ENCODE measurements around the gene SNX33. TPM values are rescaled to one million over a fixed set of nuclear protein-coding genes. Genes with fewer than 3 reads are reported as not detected.
"Not testable (repeated sequence)": the region's sequence is repeated elsewhere in the genome, so short reads cannot be mapped to it uniquely, and the experiment has no call there.

Gene SNX33
- total RNA-seq, 1 donor from 2014 or later = 28.9 TPM

- intact Hi-C loops (cut with DNase I) = no loop called here
- TF ChIP-seq CTCF (IDR thresholded peaks at IDR 0.05) = no peak
- Histone ChIP-seq H3K27me3 (ENCODE audit: low read depth) (no peaks in the 10 kb centered on the region), H3K27ac (no peak overlapping the region), H3K9me3 (no peaks in the 10 kb centered on the region), H3K4me3 (no peak overlapping the region), H3K36me3 (no peaks in the 10 kb centered on the region), H3K4me1 (peaks cover 19% of the 10 kb centered on the region)
- ATAC-seq (no peak), DNase-seq (no peak)
Observed at GRCh38 chr15:75704263-75704615, 56.5 kb downstream of the SNX33 start.

GRCh38 chr15:75704618-75705017 is 56.9 kb downstream of the SNX33 start:
- ATAC-seq = no peak
- H3K36me3 ChIP-seq = no peaks in the 10 kb centered on the region
- no peaks in the 10 kb centered on the region for H3K27me3 ChIP-seq (ENCODE audit: low read depth)
- no peak overlapping the region for H3K27ac ChIP-seq
- DNase-seq = no peak
- H3K4me3 ChIP-seq = no peak overlapping the region
- TF ChIP-seq CTCF (IDR thresholded peaks at IDR 0.05) = no peak
- peaks cover 18% of the 10 kb centered on the region for H3K4me1 ChIP-seq
- no peaks in the 10 kb centered on the region for H3K9me3 ChIP-seq
- intact Hi-C loops (cut with DNase I) = no loop called here

GRCh38 chr15:75705375-75705774 is 57.7 kb downstream of the SNX33 start:
- DNase-seq; intact Hi-C loops (cut with DNase I); ATAC-seq; H3K9me3 ChIP-seq; H3K4me3 ChIP-seq; H3K27me3 ChIP-seq (ENCODE audit: low read depth); H3K27ac ChIP-seq; H3K36me3 ChIP-seq: not testable (repeated sequence)
- peaks cover 12% of the 10 kb centered on the region for H3K4me1 ChIP-seq

GRCh38 chr15:75705854-75706681 is 58.4 kb downstream of the SNX33 start:
- Histone ChIP-seq H3K4me1 (peaks cover 6% of the 10 kb centered on the region), H3K9me3 (no peaks in the 10 kb centered on the region), H3K36me3 (no peaks in the 10 kb centered on the region), H3K4me3 (no peak overlapping the region), H3K27ac (no peak overlapping the region), H3K27me3 (ENCODE audit: low read depth) (no peaks in the 10 kb centered on the region)
- ATAC-seq = no peak
- no peak for TF ChIP-seq CTCF (IDR thresholded peaks at IDR 0.05)
- no peak for DNase-seq
- intact Hi-C loops (cut with DNase I) = no loop called here

- no peaks in the 10 kb centered on the region for H3K9me3 ChIP-seq
- H3K27ac ChIP-seq = no peak overlapping the region
- peaks cover 6% of the 10 kb centered on the region for H3K4me1 ChIP-seq
- H3K36me3 ChIP-seq = no peaks in the 10 kb centered on the region
- intact Hi-C loops (cut with DNase I) = no loop called here
- DNase-seq (no peak), ATAC-seq (no peak)
- H3K27me3 ChIP-seq (ENCODE audit: low read depth) = no peaks in the 10 kb centered on the region
- TF ChIP-seq CTCF (IDR thresholded peaks at IDR 0.05) = no peak
- H3K4me3 ChIP-seq = no peak overlapping the region
Observed at GRCh38 chr15:75706682-75706954, 58.9 kb downstream of the SNX33 start.

GRCh38 chr15:75709458-75709857 is 61.7 kb downstream of the SNX33 start:
- peaks cover 16% of the 10 kb centered on the region for H3K27me3 ChIP-seq (ENCODE audit: low read depth)
- H3K27ac ChIP-seq; H3K36me3 ChIP-seq; H3K9me3 ChIP-seq; ATAC-seq; DNase-seq; intact Hi-C loops (cut with DNase I): not testable (repeated sequence)
- peaks cover 19% of the 10 kb centered on the region for H3K4me1 ChIP-seq
- peak overlapping the region; percentile 11 for H3K4me3 ChIP-seq

- Histone ChIP-seq H3K27me3 (ENCODE audit: low read depth) (peaks cover 16% of the 10 kb centered on the region), H3K4me1 (peaks cover 19% of the 10 kb centered on the region)
- ATAC-seq; DNase-seq; intact Hi-C loops (cut with DNase I); H3K36me3 ChIP-seq; H3K4me3 ChIP-seq; H3K9me3 ChIP-seq; H3K27ac ChIP-seq: not testable (repeated sequence)
Observed at GRCh38 chr15:75710874-75711273, 63.2 kb downstream of the SNX33 start.

GRCh38 chr15:75711495-75711894 is 63.8 kb downstream of the SNX33 start:
- H3K36me3 ChIP-seq; ATAC-seq; intact Hi-C loops (cut with DNase I); H3K9me3 ChIP-seq; H3K27ac ChIP-seq; DNase-seq: not testable (repeated sequence)
- Histone ChIP-seq H3K4me3 (peak overlapping the region; percentile 23), H3K27me3 (ENCODE audit: low read depth) (peaks cover 16% of the 10 kb centered on the region), H3K4me1 (peaks cover 19% of the 10 kb centered on the region)
